Measurements from ENCODE around the gene KMT5C. TPM values are rescaled to one million over a fixed set of nuclear protein-coding genes. Genes with fewer than 3 reads are reported as not detected.

KMT5C gene
- total RNA-seq, 2 experiments from 2014 or later, result 22.8 to 36.1 TPM

- intact Hi-C loops (cut with micrococcal nuclease; ENCODE audit: unreplicated experiment), result loop anchor here (5.0 kb wide), 1 partner anchor 37 kb away; the partner anchor contains the start of gene KMT5C
- H3K36me3 ChIP-seq (ENCODE audit: insufficient read depth, low read length), result peaks cover 29% of the 10 kb centered on the region
- H3K9me3 ChIP-seq (ENCODE audit: low read length), result no peaks in the 10 kb centered on the region
- no peak overlapping the region for H3K4me3 ChIP-seq (ENCODE audit: low read depth, low read length, poor library complexity, severe bottlenecking)
- H3K4me1 ChIP-seq (ENCODE audit: insufficient read depth, low read length, poor library complexity, severe bottlenecking), result peaks cover 25% of the 10 kb centered on the region
- no peaks in the 10 kb centered on the region for H3K9me2 ChIP-seq (ENCODE audit: insufficient read depth, low read length)
- no TSS peak for BruUV-seq (replicated peaks)
- H3K79me2 ChIP-seq (ENCODE audit: insufficient read depth, low read depth, low read length), result no peaks in the 10 kb centered on the region
- H2AFZ ChIP-seq (ENCODE audit: low read length), result no peak overlapping the region
- TF ChIP-seq, protein P1, sequence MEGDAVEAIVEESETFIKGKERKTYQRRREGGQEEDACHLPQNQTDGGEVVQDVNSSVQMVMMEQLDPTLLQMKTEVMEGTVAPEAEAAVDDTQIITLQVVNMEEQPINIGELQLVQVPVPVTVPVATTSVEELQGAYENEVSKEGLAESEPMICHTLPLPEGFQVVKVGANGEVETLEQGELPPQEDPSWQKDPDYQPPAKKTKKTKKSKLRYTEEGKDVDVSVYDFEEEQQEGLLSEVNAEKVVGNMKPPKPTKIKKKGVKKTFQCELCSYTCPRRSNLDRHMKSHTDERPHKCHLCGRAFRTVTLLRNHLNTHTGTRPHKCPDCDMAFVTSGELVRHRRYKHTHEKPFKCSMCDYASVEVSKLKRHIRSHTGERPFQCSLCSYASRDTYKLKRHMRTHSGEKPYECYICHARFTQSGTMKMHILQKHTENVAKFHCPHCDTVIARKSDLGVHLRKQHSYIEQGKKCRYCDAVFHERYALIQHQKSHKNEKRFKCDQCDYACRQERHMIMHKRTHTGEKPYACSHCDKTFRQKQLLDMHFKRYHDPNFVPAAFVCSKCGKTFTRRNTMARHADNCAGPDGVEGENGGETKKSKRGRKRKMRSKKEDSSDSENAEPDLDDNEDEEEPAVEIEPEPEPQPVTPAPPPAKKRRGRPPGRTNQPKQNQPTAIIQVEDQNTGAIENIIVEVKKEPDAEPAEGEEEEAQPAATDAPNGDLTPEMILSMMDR (conservative IDR thresholded peaks at IDR 0.05; ENCODE audit: low read length), result no peak
- TF ChIP-seq EZH2phosphoT487 (IDR thresholded peaks at IDR 0.05; ENCODE audit: borderline replicate concordance, low read depth, low read length), result no peak
- POLR2A ChIA-PET, result no interaction called here
- no peaks in the 10 kb centered on the region for H4K20me1 ChIP-seq (ENCODE audit: insufficient read depth, low read length)
- H3K4me2 ChIP-seq (ENCODE audit: low read length), result no peak overlapping the region
- H3K27ac ChIP-seq (ENCODE audit: low read depth, low read length, poor library complexity, severe bottlenecking), result no peak overlapping the region
- no peak for DNase-seq (ENCODE audit: low spot score)
- CTCF ChIA-PET (ENCODE audit: unreplicated experiment), result no interaction called here
Measured at GRCh38 chr19:55299991-55300390, 39.7 kb upstream of the KMT5C start.

DNA sequence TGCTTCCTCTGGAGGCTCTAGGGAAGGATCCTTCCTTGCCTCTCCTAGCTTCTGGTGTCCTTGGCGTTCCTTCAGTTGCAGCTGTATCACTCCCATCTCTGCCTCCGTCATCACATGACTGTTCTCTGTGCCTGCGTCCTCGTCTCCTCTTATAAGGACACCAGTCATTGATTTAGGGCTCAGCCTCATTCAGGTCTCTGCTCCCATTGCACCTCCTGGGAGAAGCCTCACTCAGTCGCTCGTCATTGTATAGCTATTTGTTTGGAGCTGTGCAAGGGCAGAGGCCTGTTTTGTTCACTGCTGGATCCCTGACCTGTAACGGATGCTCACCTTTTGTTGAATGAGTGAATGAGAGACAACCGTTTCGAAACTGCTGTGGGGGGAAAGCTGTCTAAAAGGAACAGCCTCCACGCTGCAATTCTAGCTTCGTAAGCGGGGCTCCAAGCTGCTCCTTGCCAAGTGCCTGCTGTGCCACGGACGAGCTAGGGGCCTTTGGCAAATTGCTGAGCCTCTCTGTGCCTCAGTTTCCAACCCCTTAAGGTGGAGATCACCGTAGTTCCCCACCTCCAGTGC lies 38.7 kb upstream of the KMT5C start:
- no TSS peak for BruUV-seq (replicated peaks)
- H3K4me2 ChIP-seq (ENCODE audit: low read length), result peak overlapping the region; percentile 71
- intact Hi-C loops (cut with micrococcal nuclease; ENCODE audit: unreplicated experiment), result loop anchor here (5.0 kb wide), 1 partner anchor 36 kb away; the partner anchor contains the start of gene KMT5C
- H3K36me3 ChIP-seq (ENCODE audit: insufficient read depth, low read length), result peaks cover 31% of the 10 kb centered on the region
- ChIA-PET POLR2A (interaction anchor here (0.8 to 1.8 kb wide), 2 partner anchors 23 to 47 kb away, joined by 4 to 5 read pairs; no protein-coding TSS in a partner anchor), CTCF (ENCODE audit: unreplicated experiment) (interaction anchor here (0.6 to 1.2 kb wide), 4 partner anchors 9 to 159 kb away, joined by 3 to 5 read pairs (median 4); partner anchors contain the start of gene TMEM238)
- H3K79me2 ChIP-seq (ENCODE audit: insufficient read depth, low read depth, low read length), result no peaks in the 10 kb centered on the region
- no peaks in the 10 kb centered on the region for H4K20me1 ChIP-seq (ENCODE audit: insufficient read depth, low read length)
- H3K4me3 ChIP-seq (ENCODE audit: low read depth, low read length, poor library complexity, severe bottlenecking), result no peak overlapping the region
- no peaks in the 10 kb centered on the region for H3K9me3 ChIP-seq (ENCODE audit: low read length)
- TF ChIP-seq, protein P1 (conservative IDR thresholded peaks at IDR 0.05; ENCODE audit: low read length), result no peak
- no peak for TF ChIP-seq EZH2phosphoT487 (IDR thresholded peaks at IDR 0.05; ENCODE audit: borderline replicate concordance, low read depth, low read length)
- no peak overlapping the region for H3K27ac ChIP-seq (ENCODE audit: low read depth, low read length, poor library complexity, severe bottlenecking)
- no peaks in the 10 kb centered on the region for H3K9me2 ChIP-seq (ENCODE audit: insufficient read depth, low read length)
- no peak for DNase-seq (ENCODE audit: low spot score)
- no peak overlapping the region for H2AFZ ChIP-seq (ENCODE audit: low read length)
- peaks cover 30% of the 10 kb centered on the region for H3K4me1 ChIP-seq (ENCODE audit: insufficient read depth, low read length, poor library complexity, severe bottlenecking)

All from OCI-LY7 (cell line).